NB4 (cell line): ENCODE measurements around the gene CPXM2.

Experiments used
- MAX ChIP-seq: IDR thresholded peaks from 2 replicates; pipeline ENCODE4 v1.6.1; 2011; ENCODE audit warnings: low read depth, low read length
- POLR2A ChIP-seq: IDR thresholded peaks from 2 replicates; pipeline ENCODE4 v1.6.1; 2011; ENCODE audit warnings: mild to moderate bottlenecking; ENCODE audit not compliant: insufficient read length; ENCODE audit errors: extremely low read depth
- TF ChIP-seq, protein P1 (sequence below): IDR thresholded peaks from one replicate; pipeline ENCODE4 v1.5.1; 2012; ENCODE audit warnings: low read depth, low read length

DNA sequence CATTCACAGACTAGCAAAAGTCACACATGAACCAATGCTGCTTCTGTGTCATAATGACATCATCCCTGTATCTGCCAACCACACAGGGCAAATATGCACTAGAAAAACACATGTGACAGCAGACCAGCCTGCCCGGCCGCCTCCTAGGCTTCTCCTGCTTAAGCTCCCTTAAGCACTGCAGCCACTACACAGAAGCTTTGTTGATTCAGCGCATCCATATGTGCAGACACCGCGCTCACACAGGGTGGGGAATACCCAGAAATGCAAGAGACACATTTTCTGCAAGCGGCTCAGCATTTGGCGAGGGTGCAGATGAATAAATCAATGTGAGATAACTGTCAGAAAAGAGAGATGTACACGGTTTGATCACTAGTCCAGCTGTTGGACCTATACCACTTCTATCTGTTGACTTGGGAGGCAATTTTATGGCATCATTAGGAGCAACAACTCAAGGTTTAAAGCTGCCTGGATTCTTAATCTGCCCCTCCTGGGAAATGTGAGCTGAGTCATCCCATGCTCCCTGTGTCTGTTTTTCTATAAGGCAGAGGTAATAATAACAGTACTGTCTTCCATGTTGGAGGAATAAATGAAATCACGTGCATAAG is 33.4 kb downstream of the CPXM2 start:
- TF ChIP-seq, protein P1, sequence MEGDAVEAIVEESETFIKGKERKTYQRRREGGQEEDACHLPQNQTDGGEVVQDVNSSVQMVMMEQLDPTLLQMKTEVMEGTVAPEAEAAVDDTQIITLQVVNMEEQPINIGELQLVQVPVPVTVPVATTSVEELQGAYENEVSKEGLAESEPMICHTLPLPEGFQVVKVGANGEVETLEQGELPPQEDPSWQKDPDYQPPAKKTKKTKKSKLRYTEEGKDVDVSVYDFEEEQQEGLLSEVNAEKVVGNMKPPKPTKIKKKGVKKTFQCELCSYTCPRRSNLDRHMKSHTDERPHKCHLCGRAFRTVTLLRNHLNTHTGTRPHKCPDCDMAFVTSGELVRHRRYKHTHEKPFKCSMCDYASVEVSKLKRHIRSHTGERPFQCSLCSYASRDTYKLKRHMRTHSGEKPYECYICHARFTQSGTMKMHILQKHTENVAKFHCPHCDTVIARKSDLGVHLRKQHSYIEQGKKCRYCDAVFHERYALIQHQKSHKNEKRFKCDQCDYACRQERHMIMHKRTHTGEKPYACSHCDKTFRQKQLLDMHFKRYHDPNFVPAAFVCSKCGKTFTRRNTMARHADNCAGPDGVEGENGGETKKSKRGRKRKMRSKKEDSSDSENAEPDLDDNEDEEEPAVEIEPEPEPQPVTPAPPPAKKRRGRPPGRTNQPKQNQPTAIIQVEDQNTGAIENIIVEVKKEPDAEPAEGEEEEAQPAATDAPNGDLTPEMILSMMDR, result no peak
- TF ChIP-seq POLR2A (no peak), MAX (no peak)
